Stimulated activated CD4-positive, alpha-beta T cell treated with anti-CD3 and anti-CD28 coated beads, Interleukin-12 subunit alpha, Interleukin-12 subunit beta, amount 100 ng/mL, for 48 hours (primary cell): ENCODE data around the gene KRT31.
"Not testable (repeated sequence)": the region's sequence is repeated elsewhere in the genome, so short reads cannot be mapped to it uniquely, and the experiment has no call there.

Experiments
- DNase-seq, 3 donors: peaks; one replicate each; pipeline ENCODE4 v3.0.0-alpha.2; 2020; ENCODE audit warnings: low read depth in 2 of 3, low spot score in 1 of 3

Gene KRT31

GRCh38 chr17:41392278-41392677, 5.1 kb downstream of the KRT31 start:
- no peak for DNase-seq

GRCh38 chr17:41391535-41391934, 5.9 kb downstream of the KRT31 start:
- no peak for DNase-seq

- no peak for DNase-seq
Observed at GRCh38 chr17:41390411-41390938, 6.9 kb downstream of the KRT31 start.

- no peak for DNase-seq
Observed at GRCh38 chr17:41387670-41388069, 9.7 kb downstream of the KRT31 start.

GRCh38 chr17:41386227-41386626, 11.2 kb downstream of the KRT31 start:
- no peak for DNase-seq

- no peak for DNase-seq
Observed at GRCh38 chr17:41383690-41384089, 13.7 kb downstream of the KRT31 start.

- no peak for DNase-seq
Observed at GRCh38 chr17:41382394-41382793, 15.0 kb downstream of the KRT31 start.

- not testable (repeated sequence) for DNase-seq
Observed at GRCh38 chr17:41381943-41382342, 15.5 kb downstream of the KRT31 start, which contains the start of gene KRT34. KRT34 (minus strand) TSS chr17:41382306; CDS start chr17:41382246, 60 bp downstream.

- DNase-seq: not testable (repeated sequence)
Observed at GRCh38 chr17:41380091-41380490, 17.3 kb downstream of the KRT31 start.

GRCh38 chr17:41377546-41377945, 19.9 kb downstream of the KRT31 start:
- no peak for DNase-seq

GRCh38 chr17:41369713-41370112, 27.7 kb downstream of the KRT31 start, which contains the start of gene KRT33B:
KRT33B (minus strand) TSS chr17:41369813; CDS start chr17:41369750, 63 bp downstream.
- DNase-seq: no peak

- no peak for DNase-seq
Observed at GRCh38 chr17:41369023-41369422, 28.4 kb downstream of the KRT31 start.

GRCh38 chr17:41367426-41368075, 29.9 kb downstream of the KRT31 start:
- no peak for DNase-seq

- DNase-seq: no peak
Observed at GRCh38 chr17:41366070-41366469, 31.3 kb downstream of the KRT31 start.

GRCh38 chr17:41363881-41364280, 33.5 kb downstream of the KRT31 start:
- no peak for DNase-seq

GRCh38 chr17:41360296-41360995, 37.0 kb downstream of the KRT31 start:
- no peak for DNase-seq

GRCh38 chr17:41354536-41354935, 42.9 kb downstream of the KRT31 start:
- DNase-seq: no peak

GRCh38 chr17:41352597-41353366, 44.6 kb downstream of the KRT31 start:
- DNase-seq: no peak

- no peak for DNase-seq
Observed at GRCh38 chr17:41351177-41351576, 46.2 kb downstream of the KRT31 start.

- not testable (repeated sequence) for DNase-seq
Observed at GRCh38 chr17:41350381-41350878, 47.0 kb downstream of the KRT31 start, which contains the start of gene KRT33A. KRT33A (minus strand) TSS chr17:41350828; CDS start chr17:41350767, 61 bp downstream.
